DOHH2 (cell line): ENCODE results near the gene TOR4A.
"Not testable (repeated sequence)": the region's sequence is repeated elsewhere in the genome, so short reads cannot be mapped to it uniquely, and the experiment has no call there.

Experiments
- CTCF ChIP-seq: fragments of 200-600 bp; sonication (generic); IDR thresholded peaks from one replicate; pipeline ENCODE4 v1.5.1; 2014; ENCODE audit warnings: antibody characterized with exemption, mild to moderate bottlenecking, low read depth, low read length; ENCODE audit not compliant: poor library complexity, severe bottlenecking
- EZH2phosphoT487 ChIP-seq: fragments of 200-600 bp; sonication (generic); IDR thresholded peaks from 2 replicates; pipeline ENCODE4 v1.6.1; 2017; ENCODE audit warnings: borderline replicate concordance, mild to moderate bottlenecking, antibody characterized with exemption, low read length, moderate library complexity, mixed read lengths

DNA sequence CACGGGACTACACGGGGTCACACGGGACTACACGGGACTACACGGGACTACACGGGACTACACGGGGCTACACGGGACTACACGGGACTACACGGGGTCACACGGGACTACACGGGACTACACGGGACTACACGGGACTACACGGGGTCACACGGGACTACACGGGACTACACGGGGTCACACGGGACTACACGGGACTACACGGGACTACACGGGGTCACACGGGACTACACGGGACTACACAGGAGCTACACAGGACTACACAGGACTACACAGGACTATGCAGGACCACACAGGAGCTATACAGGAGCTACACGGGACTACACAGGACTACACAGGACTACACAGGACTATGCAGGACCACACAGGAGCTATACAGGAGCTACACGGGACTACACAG is 52.1 kb downstream of the TOR4A start:
- not testable (repeated sequence) for TF ChIP-seq EZH2phosphoT487, CTCF
